MM.1S (cell line): Measurements from ENCODE around the gene ZNF609.

ENCODE experiments used
- EZH2 ChIP-seq: fragments of 300-600 bp; sonication (generic); optimal IDR thresholded peaks from 2 replicates; pipeline ENCODE3; 2017; ENCODE audit warnings: low read depth, mild to moderate bottlenecking, antibody characterized with exemption, low read length, mixed read lengths
- EZH2phosphoT487 ChIP-seq: fragments of 300-600 bp; sonication (generic); IDR thresholded peaks from 2 replicates; pipeline ENCODE4 v1.6.1; 2018; ENCODE audit warnings: antibody characterized with exemption, low read length
- TF ChIP-seq, protein P1 (sequence below): fragments of 300-600 bp; sonication (generic); IDR thresholded peaks from 2 replicates; pipeline ENCODE4 v1.5.1; 2016; ENCODE audit warnings: antibody characterized with exemption, low read length, mixed read lengths

DNA sequence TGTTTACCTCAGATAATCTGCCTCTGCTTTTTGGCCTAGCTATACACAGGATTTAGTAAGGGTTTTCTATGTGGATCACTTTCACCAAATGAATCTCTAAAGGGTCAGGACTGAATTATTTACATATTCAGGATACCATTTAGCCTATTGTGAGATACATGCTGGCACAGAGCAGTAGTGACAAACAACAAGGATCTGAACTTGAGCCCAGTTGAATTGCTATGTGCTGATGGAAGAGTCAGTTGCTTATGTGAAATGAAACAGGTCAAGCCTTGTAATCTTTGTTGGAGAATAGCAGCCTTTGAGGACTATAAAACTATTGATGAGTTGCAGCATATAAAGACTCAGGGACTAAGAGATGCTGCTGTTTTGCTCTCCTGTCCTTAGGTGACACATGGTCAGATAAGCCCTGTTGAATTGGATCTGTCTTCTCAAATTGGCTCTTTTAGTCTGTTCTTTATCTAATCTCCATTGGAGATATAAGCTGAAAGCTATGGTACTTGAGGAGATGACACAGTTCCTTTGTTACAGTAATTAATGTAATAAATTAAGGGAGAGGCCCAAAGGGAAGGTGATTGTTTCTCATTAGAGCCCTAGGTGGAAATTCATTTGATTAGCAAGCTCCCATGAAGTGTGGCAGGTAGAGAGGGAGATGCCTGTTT lies 30.4 kb downstream of the ZNF609 start:
- no peak for TF ChIP-seq EZH2
- TF ChIP-seq, protein P1, sequence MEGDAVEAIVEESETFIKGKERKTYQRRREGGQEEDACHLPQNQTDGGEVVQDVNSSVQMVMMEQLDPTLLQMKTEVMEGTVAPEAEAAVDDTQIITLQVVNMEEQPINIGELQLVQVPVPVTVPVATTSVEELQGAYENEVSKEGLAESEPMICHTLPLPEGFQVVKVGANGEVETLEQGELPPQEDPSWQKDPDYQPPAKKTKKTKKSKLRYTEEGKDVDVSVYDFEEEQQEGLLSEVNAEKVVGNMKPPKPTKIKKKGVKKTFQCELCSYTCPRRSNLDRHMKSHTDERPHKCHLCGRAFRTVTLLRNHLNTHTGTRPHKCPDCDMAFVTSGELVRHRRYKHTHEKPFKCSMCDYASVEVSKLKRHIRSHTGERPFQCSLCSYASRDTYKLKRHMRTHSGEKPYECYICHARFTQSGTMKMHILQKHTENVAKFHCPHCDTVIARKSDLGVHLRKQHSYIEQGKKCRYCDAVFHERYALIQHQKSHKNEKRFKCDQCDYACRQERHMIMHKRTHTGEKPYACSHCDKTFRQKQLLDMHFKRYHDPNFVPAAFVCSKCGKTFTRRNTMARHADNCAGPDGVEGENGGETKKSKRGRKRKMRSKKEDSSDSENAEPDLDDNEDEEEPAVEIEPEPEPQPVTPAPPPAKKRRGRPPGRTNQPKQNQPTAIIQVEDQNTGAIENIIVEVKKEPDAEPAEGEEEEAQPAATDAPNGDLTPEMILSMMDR = no peak
- no peak for TF ChIP-seq EZH2phosphoT487
